Measurements from ENCODE around the gene PIP4K2C.

PIP4K2C gene

GRCh38 chr12:57590864-57591781, at the start of gene PIP4K2C:
PIP4K2C (plus strand) TSS chr12:57591192; CDS start chr12:57591290, 98 bp downstream.
- peak; percentile 94 for DNase-seq (ENCODE audit: extremely low spot score)
- TF ChIP-seq L3MBTL2 (conservative IDR thresholded peaks at IDR 0.05) (peak; percentile 71), ARNT (IDR thresholded peaks at IDR 0.05) (no peak), SUZ12 (IDR thresholded peaks at IDR 0.05) (no peak), ELF4 (IDR thresholded peaks at IDR 0.05) (peak; percentile 83), TARDBP (IDR thresholded peaks at IDR 0.05) (no peak)
- ChIA-PET CTCF (interaction anchor here (1.0 to 2.5 kb wide), 3 partner anchors 8 to 135 kb away, joined by 3 to 16 read pairs (median 3); no protein-coding TSS in a partner anchor), POLR2A (interaction anchor here (0.8 to 4.8 kb wide), 10 partner anchors 8 to 154 kb away, joined by 3 to 41 read pairs (median 4); partner anchors contain the start of genes ARHGEF25, DDIT3 and TSPAN31)

GRCh38 chr12:57541717-57542116, 49.3 kb upstream of the PIP4K2C start:
- CTCF ChIA-PET = no interaction called here
- no peak for TF ChIP-seq HDGF (IDR thresholded peaks at IDR 0.05; ENCODE audit: borderline replicate concordance)
- TF ChIP-seq ARNT (IDR thresholded peaks at IDR 0.05) = no peak
- no peak for TF ChIP-seq FOXM1 (IDR thresholded peaks at IDR 0.05; ENCODE audit: borderline replicate concordance)
- TF ChIP-seq LEF1 (IDR thresholded peaks at IDR 0.05; ENCODE audit: borderline replicate concordance) = no peak
- no peak for TF ChIP-seq FOXK2 (IDR thresholded peaks at IDR 0.05)
- TF ChIP-seq SP1 (IDR thresholded peaks at IDR 0.05) = no peak
- no peak for TF ChIP-seq PKNOX1 (IDR thresholded peaks at IDR 0.05)
- no peak for TF ChIP-seq TARDBP (IDR thresholded peaks at IDR 0.05)
- TF ChIP-seq FOXA1 (IDR thresholded peaks at IDR 0.05) = no peak
- TF ChIP-seq NFRKB (IDR thresholded peaks at IDR 0.05) = no peak
- POLR2A ChIA-PET = interaction anchor here (1.6 kb wide), 1 partner anchor 9 kb away, joined by 4 read pairs; no protein-coding TSS in a partner anchor
- DNase-seq (ENCODE audit: extremely low spot score) = no peak

- DNase-seq (ENCODE audit: extremely low spot score) = no peak
- CTCF ChIA-PET = no interaction called here
- POLR2A ChIA-PET = interaction anchor here (0.9 to 1.6 kb wide), 2 partner anchors 23 to 24 kb away, joined by 3 to 4 read pairs; partner anchors contain the start of gene DDIT3
- TF ChIP-seq NFRKB (IDR thresholded peaks at IDR 0.05) = no peak
- TF ChIP-seq ARNT (IDR thresholded peaks at IDR 0.05) = no peak
- no peak for TF ChIP-seq FOXK2 (IDR thresholded peaks at IDR 0.05)
- TF ChIP-seq HDGF (IDR thresholded peaks at IDR 0.05; ENCODE audit: borderline replicate concordance) = no peak
- TF ChIP-seq SP1 (IDR thresholded peaks at IDR 0.05) = no peak
Measured at GRCh38 chr12:57543581-57543980, 47.4 kb upstream of the PIP4K2C start.

- DNase-seq (ENCODE audit: extremely low spot score) = no peak
- CTCF ChIA-PET = no interaction called here
- no peak for TF ChIP-seq NFRKB (IDR thresholded peaks at IDR 0.05)
- no peak for TF ChIP-seq CTBP1 (IDR thresholded peaks at IDR 0.05; ENCODE audit: borderline replicate concordance)
- no peak for TF ChIP-seq FOXA1 (IDR thresholded peaks at IDR 0.05)
- no peak for TF ChIP-seq L3MBTL2 (conservative IDR thresholded peaks at IDR 0.05)
- POLR2A ChIA-PET = interaction anchor here (0.7 to 3.1 kb wide), 9 partner anchors 8 to 198 kb away, joined by 3 to 20 read pairs (median 5); partner anchors contain the start of gene DDIT3
Measured at GRCh38 chr12:57545809-57546437, 45.1 kb upstream of the PIP4K2C start.

- CTCF ChIA-PET = interaction anchor here (0.7 to 1.4 kb wide), 2 partner anchors 37 to 225 kb away, joined by 3 read pairs; partner anchors contain the start of gene METTL1
- POLR2A ChIA-PET = interaction anchor here (0.6 to 3.1 kb wide), 12 partner anchors 9 to 198 kb away, joined by 3 to 20 read pairs (median 4); partner anchors contain the start of genes ARHGEF25, DDIT3 and INHBE
- DNase-seq (ENCODE audit: extremely low spot score) = peak; percentile 99
- TF ChIP-seq L3MBTL2 (conservative IDR thresholded peaks at IDR 0.05) (0 out of 2 replicates have a peak, but pooled peaks have one; percentile 15), TARDBP (IDR thresholded peaks at IDR 0.05) (no peak)
Measured at GRCh38 chr12:57546438-57547287, 44.3 kb upstream of the PIP4K2C start, which contains the start of gene DCTN2. DCTN2 (minus strand) TSS chr12:57547192; CDS start chr12:57547063, 129 bp downstream.

GRCh38 chr12:57547288-57548012, 43.5 kb upstream of the PIP4K2C start:
- TF ChIP-seq BHLHE40 (IDR thresholded peaks at IDR 0.05; ENCODE audit: borderline replicate concordance) (no peak), L3MBTL2 (conservative IDR thresholded peaks at IDR 0.05) (no peak), PKNOX1 (IDR thresholded peaks at IDR 0.05) (no peak), NFRKB (IDR thresholded peaks at IDR 0.05) (no peak), SP1 (IDR thresholded peaks at IDR 0.05) (no peak), LEF1 (IDR thresholded peaks at IDR 0.05; ENCODE audit: borderline replicate concordance) (no peak)
- no peak for DNase-seq (ENCODE audit: extremely low spot score)
- ChIA-PET CTCF (interaction anchor here (0.7 to 1.4 kb wide), 2 partner anchors 36 to 225 kb away, joined by 3 read pairs; partner anchors contain the start of gene METTL1), POLR2A (interaction anchor here (0.6 to 3.1 kb wide), 9 partner anchors 9 to 197 kb away, joined by 3 to 20 read pairs (median 5); partner anchors contain the start of genes ARHGEF25, DDIT3 and INHBE)

All from HEK293T (cell line).